Activated T-helper 1 cell treated with anti-CD3 and anti-CD28 coated beads, Interleukin-12 subunit alpha, Interleukin-12 subunit beta, Interleukin-2, Interleukin-4 antibody, amounts not matched to agents 30 ng/mL and 10 ng/mL and 1 ng/mL, durations not matched to agents 14 hours and 24 hours and 36 hours (primary cell): ENCODE measurements around the gene SHOC2. TPM values are rescaled to one million over a fixed set of nuclear protein-coding genes. Genes with fewer than 3 reads are reported as not detected.

Experiments used
- DNase-seq: peaks from one replicate; pipeline ENCODE4 v3.0.0; 2021; ENCODE audit warnings: low spot score
- H3K27ac Mint-ChIP-seq: one replicate; pipeline ENCODE4 v1.8.0; 2021; ENCODE audit warnings: mild to moderate bottlenecking, mixed read lengths
- H3K27me3 Mint-ChIP-seq: one replicate; pipeline ENCODE4 v1.8.0; 2022; ENCODE audit warnings: mild to moderate bottlenecking, moderate library complexity, mixed read lengths; ENCODE audit not compliant: insufficient read depth
- H3K36me3 Mint-ChIP-seq: one replicate; pipeline ENCODE4 v1.8.0; 2021; ENCODE audit warnings: low read depth, mixed read lengths
- H3K4me1 Mint-ChIP-seq: one replicate; pipeline ENCODE4 v1.8.0; 2021; ENCODE audit warnings: low read depth, mixed read lengths
- H3K4me3 Mint-ChIP-seq: one replicate; pipeline ENCODE4 v1.8.0; 2021; ENCODE audit warnings: mild to moderate bottlenecking, moderate library complexity, mixed read lengths
- H3K9me3 Mint-ChIP-seq: one replicate; pipeline ENCODE4 v1.8.0; 2021; ENCODE audit warnings: mixed read lengths
- intact Hi-C: fragments of 100-400 bp; cut with micrococcal nuclease; formaldehyde crosslinking; loops from one replicate; pipeline ENCODE4 v1.15.1; 2024
- total RNA-seq: library from RNA; stranded (reverse); gene quantifications from 2 replicates; pipeline ENCODE4 v1.2.3, GENCODE V29; 2022

The SHOC2 gene
- total RNA-seq, 1 donor from 2014 or later = 44.2 TPM

GRCh38 chr10:111018021-111018420, 98.6 kb downstream of the SHOC2 start:
- peaks cover 14% of the 10 kb centered on the region for H3K4me1 Mint-ChIP-seq
- no peak for DNase-seq
- no peak overlapping the region for H3K4me3 Mint-ChIP-seq
- intact Hi-C loops = no loop called here
- H3K9me3 Mint-ChIP-seq = no peaks in the 10 kb centered on the region
- no peak overlapping the region for H3K27ac Mint-ChIP-seq
- no peaks in the 10 kb centered on the region for H3K27me3 Mint-ChIP-seq
- H3K36me3 Mint-ChIP-seq = peaks cover 36% of the 10 kb centered on the region

DNA sequence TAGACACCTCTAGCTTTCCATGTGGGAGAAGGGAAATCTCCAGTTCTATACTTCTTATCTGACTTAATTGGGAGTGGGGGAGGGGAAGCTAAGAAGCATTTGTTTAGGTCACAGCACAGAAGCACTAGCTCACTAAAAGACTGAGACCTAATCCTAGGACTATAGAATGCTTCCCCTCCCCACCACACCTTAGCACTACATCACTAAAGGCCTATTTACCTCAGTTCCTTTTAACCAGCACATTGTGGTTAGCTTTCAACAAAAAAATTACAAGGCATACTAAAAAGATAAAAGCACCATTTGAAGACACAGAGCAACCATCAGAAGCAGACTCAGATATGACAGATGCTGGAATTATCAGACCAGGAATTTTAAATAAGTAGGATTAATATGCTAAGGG, 103.7 kb downstream of the SHOC2 start:
- Mint-ChIP-seq H3K4me1 (peaks cover 7% of the 10 kb centered on the region), H3K4me3 (no peak overlapping the region), H3K36me3 (peaks cover 30% of the 10 kb centered on the region), H3K27ac (no peak overlapping the region), H3K27me3 (no peaks in the 10 kb centered on the region), H3K9me3 (peaks cover 4% of the 10 kb centered on the region)
- intact Hi-C loops = no loop called here
- DNase-seq = no peak

DNA sequence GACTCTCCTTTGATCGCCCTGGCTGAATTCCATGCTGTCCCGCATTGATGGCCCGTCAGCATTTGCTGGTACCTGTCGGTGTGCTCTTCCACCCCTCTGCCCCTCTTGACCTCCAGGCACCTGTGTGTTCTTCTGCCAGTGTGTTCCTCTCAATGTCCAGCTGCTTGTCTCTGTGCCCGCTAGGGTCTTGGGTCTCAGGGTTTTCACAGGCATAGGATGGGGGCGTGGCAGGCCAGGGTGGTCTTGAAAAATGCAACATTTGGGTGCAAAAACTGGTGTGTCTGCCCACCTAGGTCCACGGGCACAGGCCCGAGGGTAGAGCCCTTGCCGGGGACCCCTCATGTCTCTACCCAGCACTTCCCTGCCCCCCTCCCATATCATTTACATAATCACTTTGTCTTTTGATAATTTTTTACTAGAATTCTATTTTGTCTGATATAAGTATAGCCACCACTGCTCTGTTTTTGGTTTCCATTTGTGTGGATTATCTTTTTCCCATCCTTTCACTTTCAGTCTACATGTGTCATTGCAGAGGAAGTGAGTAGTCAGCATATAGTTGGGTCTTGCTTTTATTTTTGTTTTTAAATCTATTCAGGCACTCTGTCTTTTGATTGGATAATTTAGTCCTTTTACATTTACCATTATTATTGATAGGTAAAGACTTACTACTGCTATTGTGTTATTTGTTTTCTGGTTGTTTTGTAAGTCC, 110.8 kb downstream of the SHOC2 start:
- no peaks in the 10 kb centered on the region for H3K27me3 Mint-ChIP-seq
- peaks cover 12% of the 10 kb centered on the region for H3K36me3 Mint-ChIP-seq
- H3K9me3 Mint-ChIP-seq = peaks cover 25% of the 10 kb centered on the region
- peak overlapping the region; percentile 29 for H3K27ac Mint-ChIP-seq
- DNase-seq = no peak
- intact Hi-C loops = loop anchor here (5.0 kb wide), 1 partner anchor 38 kb away; no protein-coding TSS in a partner anchor
- H3K4me3 Mint-ChIP-seq = no peak overlapping the region
- H3K4me1 Mint-ChIP-seq = peaks cover 14% of the 10 kb centered on the region

DNA sequence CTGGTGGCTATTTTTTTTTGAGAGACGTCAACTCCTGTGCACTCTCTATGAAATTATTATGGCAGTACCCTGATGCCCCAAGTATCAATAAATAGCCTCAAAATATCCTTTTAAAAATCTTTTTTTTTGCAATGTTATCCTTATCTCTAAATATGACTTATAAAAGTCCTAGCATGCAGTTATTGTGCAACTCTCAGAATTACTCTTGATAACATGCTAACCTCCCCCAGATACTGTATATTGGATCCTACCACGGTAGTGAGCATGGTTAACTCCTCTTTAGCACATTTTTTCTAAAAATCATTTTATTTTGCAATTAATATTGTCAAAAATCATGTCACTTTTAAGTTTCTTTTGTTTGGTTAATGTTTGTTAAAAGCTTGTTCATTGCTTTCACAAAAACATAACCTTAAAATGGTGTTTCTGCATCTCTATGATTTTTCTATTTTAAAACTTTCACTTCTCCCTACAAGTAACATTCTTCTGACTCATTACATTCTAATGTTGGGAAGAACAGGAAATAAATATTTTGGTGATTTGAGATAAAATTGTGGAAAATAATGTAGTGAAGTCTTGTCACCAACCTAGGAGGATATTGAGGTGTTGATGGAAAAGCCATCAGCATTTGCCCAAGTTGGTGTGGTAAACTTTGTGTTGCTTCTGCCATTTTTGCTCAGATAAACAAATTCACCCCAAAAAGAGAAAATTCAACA, 115.3 kb downstream of the SHOC2 start:
- intact Hi-C loops = loop anchor here (5.0 kb wide), 1 partner anchor 42 kb away; no protein-coding TSS in a partner anchor
- peaks cover 30% of the 10 kb centered on the region for H3K9me3 Mint-ChIP-seq
- DNase-seq = no peak
- no peak overlapping the region for H3K4me3 Mint-ChIP-seq
- peaks cover 13% of the 10 kb centered on the region for H3K36me3 Mint-ChIP-seq
- H3K27me3 Mint-ChIP-seq = no peaks in the 10 kb centered on the region
- peaks cover 10% of the 10 kb centered on the region for H3K4me1 Mint-ChIP-seq
- H3K27ac Mint-ChIP-seq = no peak overlapping the region

GRCh38 chr10:111035542-111035941, 116.1 kb downstream of the SHOC2 start:
- intact Hi-C loops = no loop called here
- Mint-ChIP-seq H3K9me3 (peaks cover 33% of the 10 kb centered on the region), H3K4me1 (peaks cover 2% of the 10 kb centered on the region), H3K27ac (no peak overlapping the region), H3K36me3 (peaks cover 13% of the 10 kb centered on the region), H3K4me3 (no peak overlapping the region), H3K27me3 (no peaks in the 10 kb centered on the region)
- DNase-seq = no peak

- H3K27ac Mint-ChIP-seq = no peak overlapping the region
- no peak for DNase-seq
- peaks cover 35% of the 10 kb centered on the region for H3K9me3 Mint-ChIP-seq
- intact Hi-C loops = no loop called here
- peaks cover 9% of the 10 kb centered on the region for H3K36me3 Mint-ChIP-seq
- no peak overlapping the region for H3K4me3 Mint-ChIP-seq
- no peaks in the 10 kb centered on the region for H3K27me3 Mint-ChIP-seq
- H3K4me1 Mint-ChIP-seq = no peaks in the 10 kb centered on the region
These were observed 118.5 kb downstream of the SHOC2 start for GRCh38 chr10:111037858-111038257.

DNA sequence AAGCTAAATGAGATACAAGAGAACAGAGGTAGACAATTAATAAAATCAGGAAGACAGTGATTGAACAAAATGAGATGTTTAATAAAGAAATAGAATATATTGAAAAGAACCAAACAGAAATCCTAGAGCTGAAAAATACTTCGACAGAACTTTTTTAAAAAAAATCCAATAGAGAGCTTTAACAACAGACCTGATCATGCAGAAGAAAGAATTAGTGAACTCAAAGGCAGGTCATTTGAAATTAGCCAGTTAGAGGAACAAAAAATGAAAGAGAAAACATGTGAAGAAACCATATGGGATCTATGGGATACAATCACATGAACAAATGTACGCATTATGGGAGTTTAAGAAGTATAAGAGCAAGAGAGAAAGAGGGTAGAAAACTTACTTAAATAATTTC, 120.1 kb downstream of the SHOC2 start:
- Mint-ChIP-seq H3K4me1 (no peaks in the 10 kb centered on the region), H3K9me3 (peaks cover 27% of the 10 kb centered on the region), H3K4me3 (no peak overlapping the region), H3K27ac (no peak overlapping the region), H3K27me3 (no peaks in the 10 kb centered on the region), H3K36me3 (peaks cover 4% of the 10 kb centered on the region)
- intact Hi-C loops = no loop called here
- no peak for DNase-seq

GRCh38 chr10:111057006-111057405, 137.6 kb downstream of the SHOC2 start:
- intact Hi-C loops = no loop called here
- Mint-ChIP-seq H3K27me3 (peaks cover 15% of the 10 kb centered on the region), H3K36me3 (no peaks in the 10 kb centered on the region), H3K9me3 (peaks cover 7% of the 10 kb centered on the region), H3K27ac (no peak overlapping the region), H3K4me1 (no peaks in the 10 kb centered on the region), H3K4me3 (no peak overlapping the region)
- DNase-seq = no peak

Other genes with a start within 250 kb of the SHOC2 start
- 46.1 and 51.8 TPM in 2 replicates for gene PDCD4, start 47.7 kb upstream of the SHOC2 start, total RNA-seq
- gene BBIP1, start 424 bp upstream of the SHOC2 start, total RNA-seq = 31.0 and 36.3 TPM in 2 replicates
- gene ADRA2A, start 157.4 kb downstream of the SHOC2 start, total RNA-seq = not detected in 2 replicates